Endometrial microvascular endothelial cells (primary cell): Measurements from ENCODE around the gene WDHD1. TPM values are rescaled to one million over a fixed set of nuclear protein-coding genes. Genes with fewer than 3 reads are reported as not detected.
"Not testable (repeated sequence)": the region's sequence is repeated elsewhere in the genome, so short reads cannot be mapped to it uniquely, and the experiment has no call there.

Experiments
- in situ Hi-C: cut with HindIII; loops from 2 replicates; pipeline ENCODE4 v1.10.0; 2017; ENCODE audit warnings: low sequenced_read_pairs, low pct_unique_long_range_greater_than_20kb; ENCODE audit errors: inconsistent ontology term
- total RNA-seq: library from RNA; depleted of rRNA; stranded (reverse); fragments of >200 nt; gene quantifications from one replicate; pipeline ENCODE4 v1.2.3, GENCODE V29; 2015; ENCODE audit errors: inconsistent ontology term

WDHD1 gene
- total RNA-seq, 1 donor from 2014 or later, result 12.6 TPM

DNA sequence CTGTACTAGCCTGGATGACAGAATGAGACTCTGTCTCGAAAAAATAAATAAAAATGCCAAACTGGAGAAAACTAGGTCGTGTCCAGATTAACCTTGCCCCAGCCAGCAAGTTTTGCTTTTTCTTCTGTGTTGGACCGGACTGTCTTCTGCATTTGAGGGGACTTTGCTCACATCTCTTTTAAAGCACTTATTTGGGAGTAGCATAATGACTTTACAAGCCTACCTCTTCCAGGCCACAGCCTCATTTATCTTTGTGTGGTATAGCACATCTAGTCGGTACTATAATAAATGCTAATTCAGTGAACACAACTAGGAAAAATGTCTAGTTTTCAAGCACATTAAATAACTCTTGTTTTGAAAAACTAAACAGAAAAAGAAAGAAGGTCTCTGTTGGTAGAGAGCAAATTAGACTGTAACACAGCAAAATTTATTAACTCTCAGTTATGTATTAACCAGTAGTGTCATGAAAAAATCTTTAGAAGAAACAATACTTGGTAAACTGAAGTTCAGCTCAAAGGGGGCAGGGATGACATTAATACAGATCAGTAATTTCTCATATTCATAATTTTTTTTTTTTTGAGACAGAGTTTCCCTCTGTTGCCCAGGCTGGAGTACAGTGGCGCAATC lies 52.0 kb downstream of the WDHD1 start:
- in situ Hi-C loops, result no loop called here

DNA sequence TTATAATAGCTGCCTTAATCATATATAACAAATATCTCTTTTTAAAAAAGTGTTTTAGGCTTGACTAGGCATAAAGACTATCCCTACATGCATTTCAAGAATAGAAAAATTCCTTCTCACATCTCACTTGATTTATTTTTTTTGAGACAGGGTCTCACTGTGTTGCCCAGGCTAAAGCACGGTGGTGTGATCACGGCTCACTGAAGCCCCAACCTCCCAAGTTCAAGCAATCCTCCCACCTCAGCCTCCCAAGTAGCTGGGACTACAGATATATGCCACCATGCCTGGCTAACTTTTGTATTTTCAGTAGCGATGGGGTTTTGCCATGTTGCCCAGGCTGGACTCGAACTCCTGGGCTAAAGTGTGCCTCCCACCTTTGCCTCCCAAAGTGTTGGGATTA lies 59.4 kb downstream of the WDHD1 start:
- in situ Hi-C loops, result no loop called here

DNA sequence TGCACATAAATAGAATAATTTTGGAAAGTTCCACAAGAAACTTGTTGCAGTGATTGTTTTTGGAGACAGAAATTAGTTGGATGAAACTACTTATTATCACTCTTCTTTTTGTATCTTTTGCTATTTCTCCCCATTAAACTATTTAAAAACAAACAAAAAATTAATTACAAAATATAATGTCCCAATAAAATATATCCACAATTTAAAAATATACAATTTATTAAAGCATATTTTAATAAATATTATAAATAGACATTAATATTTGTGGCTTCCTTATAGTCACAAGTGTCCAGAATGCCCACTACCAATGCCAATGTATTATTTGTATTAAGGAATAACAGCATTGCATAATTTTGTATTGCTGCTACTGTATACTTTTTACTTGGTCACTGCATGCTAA lies 71.8 kb downstream of the WDHD1 start:
- in situ Hi-C loops, result no loop called here

DNA sequence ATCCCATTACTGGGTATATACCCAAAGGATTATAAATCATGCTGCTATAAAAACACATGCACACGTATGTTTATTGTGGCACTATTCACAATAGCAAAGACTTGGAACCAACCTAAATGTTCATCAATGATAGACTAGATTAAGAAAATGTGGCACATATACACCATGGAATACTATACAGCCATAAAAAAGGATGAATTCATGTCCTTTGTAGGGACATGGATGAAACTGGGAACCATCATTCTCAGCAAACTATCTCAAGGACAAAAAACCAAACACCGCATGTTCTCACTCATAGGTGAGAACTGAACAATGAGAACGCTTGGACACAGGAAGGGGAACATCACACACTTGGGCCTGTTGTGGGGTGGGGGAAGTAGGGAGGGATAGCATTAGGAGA lies 73.3 kb downstream of the WDHD1 start:
- in situ Hi-C loops, result not testable (repeated sequence)

DNA sequence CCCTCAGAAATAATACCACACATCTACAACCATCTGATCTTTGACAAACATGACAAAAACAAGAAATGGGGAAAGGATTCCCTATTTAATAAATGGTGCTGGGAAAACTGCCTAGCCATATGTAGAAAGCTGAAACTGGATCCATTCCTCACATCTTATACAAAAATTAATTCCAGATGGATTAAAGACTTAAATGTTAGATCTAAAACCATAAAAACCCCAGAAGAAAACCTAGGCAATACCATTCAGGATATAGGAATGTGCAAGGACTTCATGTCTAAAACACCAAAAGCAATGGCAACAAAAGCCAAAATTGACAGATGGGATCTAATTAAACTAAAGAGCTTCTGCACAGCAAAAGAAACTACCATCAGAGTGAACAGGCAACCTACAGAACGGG lies 74.1 kb downstream of the WDHD1 start:
- in situ Hi-C loops, result not testable (repeated sequence)

DNA sequence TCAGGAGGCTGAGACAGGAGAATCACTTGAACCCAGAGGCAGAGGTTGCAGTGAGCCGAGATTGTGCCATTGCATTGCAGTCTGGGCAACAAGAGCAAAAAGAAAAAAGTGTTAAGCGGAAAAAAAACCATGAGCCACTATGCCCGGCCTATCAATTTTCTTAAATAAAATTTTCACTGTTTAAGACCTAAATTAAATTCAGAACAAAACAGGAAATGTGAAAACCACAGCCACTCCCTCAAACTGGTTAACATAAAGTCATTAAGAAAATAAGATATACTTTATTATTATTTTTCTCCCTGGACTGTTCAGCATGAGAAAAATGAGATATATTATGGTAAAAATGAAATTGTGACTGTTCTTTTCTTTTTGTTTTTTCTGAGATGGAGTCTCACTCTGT lies 79.7 kb downstream of the WDHD1 start:
- in situ Hi-C loops, result no loop called here

DNA sequence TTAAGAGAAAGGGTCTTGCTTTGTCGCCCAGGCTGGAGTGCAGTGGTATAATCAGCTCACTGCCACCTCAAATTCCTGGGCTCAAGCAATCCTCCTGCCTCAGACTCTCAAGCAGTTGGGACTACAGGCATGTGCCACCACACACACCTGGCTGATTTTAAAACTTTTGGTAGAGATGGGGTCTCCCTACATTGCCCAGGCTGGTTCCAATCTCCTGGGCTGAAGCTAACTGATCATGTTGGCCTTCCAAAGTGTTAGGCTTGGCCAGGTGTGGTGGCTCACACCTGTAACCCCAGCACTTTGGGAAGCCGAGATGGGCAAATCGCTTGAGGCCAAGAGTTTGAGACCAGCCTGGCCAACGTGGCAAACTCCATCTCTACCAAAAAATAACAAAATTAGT lies 80.4 kb downstream of the WDHD1 start:
- in situ Hi-C loops, result no loop called here

DNA sequence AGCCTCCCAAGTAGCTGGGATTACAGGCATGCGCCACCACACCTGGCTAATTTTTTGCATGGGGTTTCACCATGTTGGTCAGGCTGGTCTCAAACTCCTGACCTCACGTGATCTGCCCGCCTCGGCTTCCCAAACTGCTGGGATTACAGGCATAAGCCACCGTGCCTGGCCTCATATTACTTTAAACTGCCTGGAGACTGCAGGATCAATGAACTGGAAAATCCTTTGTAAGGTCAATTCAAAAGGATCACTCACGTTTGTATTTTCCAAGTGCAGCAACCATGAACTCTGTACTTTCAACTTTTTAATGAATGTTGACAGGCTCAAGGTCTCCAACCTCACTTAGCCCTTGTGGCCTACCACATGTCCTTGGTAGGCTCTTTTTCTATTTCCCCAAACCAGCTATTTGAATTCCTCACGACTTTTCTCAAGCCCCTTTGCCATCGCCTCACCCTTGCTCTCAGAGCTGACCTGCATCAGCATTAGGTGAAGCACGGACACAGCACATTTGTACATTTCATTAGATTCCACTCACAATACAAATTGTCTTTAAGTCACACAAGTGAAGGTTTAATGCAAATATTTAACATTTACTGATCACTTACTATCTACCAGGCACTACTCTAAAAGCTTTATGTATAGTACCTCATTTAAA lies 82.0 kb downstream of the WDHD1 start:
- in situ Hi-C loops, result no loop called here

DNA sequence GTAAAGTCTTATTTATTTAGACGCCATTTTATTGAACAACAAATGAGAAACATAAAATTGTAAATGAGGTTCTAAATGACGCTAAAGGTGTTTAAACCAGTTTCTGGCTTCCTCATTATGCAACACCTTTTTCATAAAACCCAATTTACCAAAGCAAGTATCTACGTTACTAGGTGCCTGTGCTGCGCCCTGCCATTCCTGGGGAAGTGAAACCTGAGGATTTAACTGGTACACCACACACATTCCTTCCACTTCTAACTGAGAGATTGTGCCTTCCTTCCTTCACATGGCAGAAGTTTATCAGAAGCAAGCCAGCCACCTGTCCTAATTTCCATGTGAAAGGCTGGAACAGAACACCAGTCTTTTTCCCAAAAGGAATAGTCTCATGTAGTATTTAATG lies 84.0 kb downstream of the WDHD1 start:
- in situ Hi-C loops, result no loop called here

DNA sequence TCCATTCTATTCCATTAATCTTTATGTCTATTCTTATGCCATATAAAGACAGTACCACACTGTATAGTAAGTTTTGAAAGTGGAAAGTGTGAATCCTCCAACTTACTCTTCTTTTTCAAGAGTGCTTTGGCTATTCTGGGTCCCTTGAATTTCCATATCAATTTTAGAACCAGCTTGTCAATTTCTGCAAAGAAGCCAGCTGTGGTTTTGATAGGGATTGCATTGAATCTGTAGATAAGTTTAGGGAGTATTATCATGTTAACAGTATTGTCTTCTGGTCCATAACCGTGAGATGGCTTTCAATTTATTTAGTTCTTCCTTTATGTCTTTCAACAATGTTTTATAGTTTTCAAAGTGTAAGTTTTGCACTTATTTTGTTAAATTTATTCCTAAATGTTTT lies 90.1 kb downstream of the WDHD1 start:
- in situ Hi-C loops, result no loop called here

DNA sequence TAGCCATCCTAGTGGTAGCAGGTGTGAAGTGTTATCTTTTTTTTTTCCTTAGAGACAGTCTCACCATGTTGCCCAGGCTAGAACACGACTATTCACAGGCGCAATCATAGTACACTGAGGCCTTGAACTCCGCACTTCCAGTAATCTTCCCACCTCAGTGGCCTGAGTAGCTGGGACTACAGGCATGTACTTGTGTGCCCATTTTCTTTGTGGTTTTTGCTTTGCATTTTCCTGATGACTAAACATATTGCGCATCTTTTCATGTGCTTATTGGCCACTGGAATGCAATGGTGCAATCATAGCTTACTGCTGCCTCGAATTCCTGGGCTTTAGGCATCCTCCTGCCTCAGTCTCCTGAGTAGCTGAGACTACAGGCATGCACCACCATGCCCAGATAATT lies 90.9 kb downstream of the WDHD1 start:
- in situ Hi-C loops, result no loop called here

DNA sequence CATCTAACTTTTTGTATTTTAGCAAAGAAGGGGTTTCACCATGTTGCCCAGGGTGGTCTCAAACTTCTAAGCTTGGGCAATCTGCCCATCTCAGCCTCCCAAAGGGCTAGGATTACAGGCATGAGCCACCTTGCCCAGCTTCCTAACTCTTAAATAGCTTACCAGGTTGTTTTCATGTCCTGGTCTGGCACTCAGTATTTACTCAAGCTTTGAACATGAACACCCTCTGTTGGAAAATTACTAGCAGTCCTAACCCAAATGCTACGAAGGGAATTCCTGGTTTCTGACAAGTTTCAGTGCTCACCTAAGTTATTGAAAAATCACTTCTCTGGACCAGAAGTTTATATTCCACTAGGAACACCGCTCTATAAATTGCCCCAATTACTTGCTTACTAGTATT lies 91.8 kb downstream of the WDHD1 start:
- in situ Hi-C loops, result no loop called here

DNA sequence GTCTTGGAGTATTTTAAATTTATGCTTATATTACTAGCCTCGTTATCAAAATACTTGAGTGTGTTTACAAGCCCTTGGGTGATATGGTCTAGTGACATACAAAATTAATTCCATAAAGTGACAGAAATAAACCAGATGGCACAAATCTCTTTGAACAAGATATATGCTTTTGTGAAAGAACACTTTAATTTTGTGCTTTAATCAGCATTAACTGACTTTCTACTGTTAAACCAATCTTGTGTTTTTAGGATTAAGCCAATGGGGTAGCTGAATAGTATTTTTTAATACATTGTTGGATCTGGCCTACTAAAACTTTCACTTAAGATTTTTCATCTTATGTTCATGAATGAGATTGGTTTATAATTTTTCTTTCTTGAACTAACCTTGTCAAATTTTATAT lies 93.9 kb downstream of the WDHD1 start:
- in situ Hi-C loops, result no loop called here

DNA sequence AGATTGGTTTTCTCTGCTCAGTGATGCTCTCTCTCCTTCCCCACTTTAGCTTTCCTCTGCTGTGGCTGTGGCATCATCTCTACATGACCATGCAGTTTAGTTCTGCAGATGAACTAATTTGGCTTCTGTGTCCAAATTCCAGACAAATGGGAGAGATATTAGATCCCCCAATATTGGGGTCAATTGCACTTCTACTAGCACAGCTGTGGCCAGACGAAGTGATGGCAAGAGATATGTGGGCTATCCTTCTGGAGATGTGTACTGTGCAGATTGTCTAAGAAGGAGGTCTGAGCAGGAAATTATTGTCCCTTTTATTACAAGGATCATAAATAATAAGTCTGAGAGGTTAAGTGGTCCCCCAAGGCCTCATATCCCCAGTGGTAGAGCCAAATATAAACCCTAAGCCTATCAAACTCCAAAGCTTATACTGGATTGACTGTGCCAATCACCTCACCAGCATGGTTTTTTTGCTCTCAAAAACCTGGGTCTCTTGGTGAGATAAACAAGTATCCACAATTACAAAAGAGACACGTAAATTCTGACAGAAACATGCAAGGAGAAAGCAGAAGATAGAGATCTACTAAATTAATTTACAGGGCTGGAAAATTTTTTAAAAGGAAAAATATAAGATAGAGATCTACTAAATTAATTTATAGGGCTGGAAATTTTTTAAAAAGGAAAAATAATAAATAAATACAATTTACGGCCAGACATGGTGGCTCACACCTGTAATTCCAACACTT lies 95.1 kb downstream of the WDHD1 start:
- in situ Hi-C loops, result no loop called here

DNA sequence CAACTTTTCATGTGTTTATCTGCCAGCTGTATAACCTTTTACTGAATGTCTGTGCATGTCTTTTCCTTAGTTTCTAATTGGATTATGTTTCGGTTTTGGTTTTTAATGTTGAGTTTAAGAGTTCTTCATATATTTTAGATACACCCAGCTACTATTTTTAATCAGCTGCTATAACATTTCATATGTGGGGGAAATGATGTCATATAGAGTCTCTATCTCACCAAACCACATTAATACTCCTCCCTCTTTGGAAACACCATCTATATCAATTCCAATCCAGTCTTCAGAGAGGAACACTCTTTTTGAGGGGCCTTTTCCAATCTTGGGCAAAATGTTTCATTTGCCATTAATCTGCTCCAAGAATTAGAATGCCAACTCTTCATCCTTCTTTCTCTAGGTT lies 95.8 kb downstream of the WDHD1 start:
- in situ Hi-C loops, result no loop called here

DNA sequence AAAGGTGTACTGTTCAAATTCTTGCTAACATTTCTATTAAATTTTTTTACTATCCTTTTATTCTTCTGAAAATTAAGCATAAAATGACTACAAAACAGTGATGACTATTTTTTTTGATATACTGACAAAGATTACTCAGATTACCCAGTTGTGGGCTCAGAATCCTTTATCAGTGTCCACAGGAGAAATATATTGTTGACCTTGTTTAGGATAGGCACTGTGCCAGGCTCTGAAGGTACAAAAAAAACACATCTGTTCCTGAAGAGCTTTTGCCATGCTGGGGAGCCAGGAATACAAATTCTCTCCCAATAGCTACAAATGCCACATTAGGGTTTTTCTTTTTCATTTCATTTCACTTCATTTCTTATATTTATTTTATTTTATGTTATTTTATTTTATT lies 97.3 kb downstream of the WDHD1 start:
- in situ Hi-C loops, result no loop called here

DNA sequence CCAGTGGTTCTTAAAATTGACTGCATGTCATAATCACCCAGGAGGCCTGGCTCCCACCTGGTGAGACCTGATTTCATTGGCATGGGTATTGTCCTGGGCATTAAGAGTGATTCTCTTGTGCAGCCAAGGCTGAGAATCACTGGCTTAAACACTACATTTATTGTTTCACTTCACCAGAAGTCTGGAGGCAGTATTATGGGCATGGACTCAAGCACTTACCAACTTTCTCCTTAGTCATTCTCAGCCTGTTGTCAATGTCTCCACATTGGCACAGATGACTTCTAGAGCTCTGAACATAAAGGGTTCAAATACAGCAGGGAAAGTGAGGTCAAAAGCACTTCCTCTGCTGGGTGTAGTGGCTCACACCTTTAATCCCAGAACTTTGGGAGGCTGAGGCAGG lies 98.7 kb downstream of the WDHD1 start:
- in situ Hi-C loops, result no loop called here

DNA sequence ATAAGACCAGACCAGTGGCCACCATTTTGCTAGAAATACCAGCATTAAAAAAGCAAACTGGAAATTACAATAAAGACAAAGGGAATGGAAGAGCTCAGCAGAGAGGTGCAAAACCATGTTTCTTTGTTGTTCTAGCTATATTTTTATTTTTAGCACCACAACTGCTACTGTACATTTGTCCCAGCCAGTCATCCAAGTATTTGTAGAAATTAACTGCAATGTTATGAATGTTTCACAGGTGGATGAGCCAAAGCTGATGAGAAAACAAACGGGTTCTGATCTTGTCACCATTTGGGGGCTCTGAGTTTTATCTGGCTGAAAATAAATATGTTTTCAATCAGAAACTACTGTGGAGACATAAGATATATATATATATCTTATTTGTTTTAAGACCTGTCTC lies 99.3 kb downstream of the WDHD1 start:
- in situ Hi-C loops, result no loop called here

DNA sequence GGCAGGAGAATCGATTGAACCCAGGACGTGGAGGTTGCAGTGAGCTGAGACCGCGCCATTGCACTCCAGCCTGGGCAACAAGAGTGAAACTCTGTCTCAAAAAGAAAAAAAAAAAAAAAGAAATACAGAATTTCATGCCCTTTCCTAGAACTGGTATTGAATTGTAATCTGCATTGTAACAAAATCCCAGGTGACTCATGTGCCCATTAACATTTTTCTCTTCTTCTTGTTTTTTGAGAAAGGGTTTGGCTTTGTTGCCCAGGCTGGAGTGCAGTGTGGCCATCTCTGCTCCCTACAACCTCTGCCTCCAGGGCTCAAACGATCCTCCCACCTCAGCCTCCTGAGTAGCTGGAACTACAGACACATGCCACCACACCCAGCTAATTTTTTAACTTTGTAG lies 100.3 kb downstream of the WDHD1 start:
- in situ Hi-C loops, result not testable (repeated sequence)

DNA sequence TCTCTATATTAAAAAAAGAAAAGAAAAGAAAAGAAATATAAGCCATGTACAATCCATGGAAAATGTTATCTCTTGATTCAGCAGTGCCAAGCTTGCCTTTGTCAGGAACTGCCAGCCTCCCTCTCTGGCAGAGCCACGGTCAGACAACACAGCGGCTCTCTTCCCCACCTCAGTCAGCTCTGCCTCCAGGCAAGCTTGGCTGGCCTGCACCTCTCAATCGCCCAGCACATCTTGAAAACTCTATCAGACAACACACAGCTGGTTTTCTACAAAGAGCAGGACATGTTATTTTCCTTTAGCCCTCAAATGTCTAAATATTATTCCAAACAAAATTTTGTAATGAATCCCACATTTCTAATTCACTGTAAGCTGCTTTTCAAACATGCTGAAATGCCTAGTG lies 104.3 kb downstream of the WDHD1 start:
- in situ Hi-C loops, result no loop called here
